HG03520 (cell line): ENCODE data around the gene COLEC11.

Source experiments
- ATAC-seq: cut with Tn5 transposase; IDR thresholded peaks from one replicate; pipeline ENCODE4 v1.9.1; 2021; ENCODE audit warnings: mild to moderate bottlenecking, moderate library complexity; ENCODE audit not compliant: unreplicated experiment

Gene COLEC11

DNA sequence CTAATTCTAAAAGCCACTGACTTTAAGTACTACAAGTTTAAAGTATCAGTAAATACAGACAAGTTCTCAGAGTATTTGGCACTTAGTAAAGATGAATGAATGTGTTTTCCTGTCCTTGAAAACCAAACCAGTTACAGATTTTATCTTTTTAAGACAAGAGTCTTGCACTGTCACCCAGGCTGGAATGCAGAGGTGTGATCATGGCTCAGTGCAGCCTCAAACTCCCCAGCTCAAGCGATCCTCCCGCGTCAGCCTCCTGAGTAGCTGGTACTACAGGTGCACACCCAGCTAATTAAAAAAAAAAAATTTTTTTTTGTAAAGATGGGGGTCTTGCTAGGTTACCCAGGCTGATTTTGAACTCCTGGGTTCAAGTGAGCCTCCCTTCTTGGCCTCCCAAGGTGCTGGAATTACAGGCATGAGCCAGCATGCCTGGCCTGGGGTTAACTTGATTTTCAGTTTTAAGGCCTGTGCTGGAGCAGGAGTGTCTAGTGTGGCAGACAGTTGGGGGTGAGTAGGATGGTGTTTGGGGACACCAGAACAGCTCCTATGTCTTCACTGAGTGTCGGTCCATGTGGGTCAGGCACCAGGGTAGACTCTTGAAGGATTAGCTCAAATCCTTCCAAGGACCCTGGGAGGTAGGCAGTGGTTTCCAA, 10.2 kb upstream of the COLEC11 start:
- ATAC-seq, result no peak

DNA sequence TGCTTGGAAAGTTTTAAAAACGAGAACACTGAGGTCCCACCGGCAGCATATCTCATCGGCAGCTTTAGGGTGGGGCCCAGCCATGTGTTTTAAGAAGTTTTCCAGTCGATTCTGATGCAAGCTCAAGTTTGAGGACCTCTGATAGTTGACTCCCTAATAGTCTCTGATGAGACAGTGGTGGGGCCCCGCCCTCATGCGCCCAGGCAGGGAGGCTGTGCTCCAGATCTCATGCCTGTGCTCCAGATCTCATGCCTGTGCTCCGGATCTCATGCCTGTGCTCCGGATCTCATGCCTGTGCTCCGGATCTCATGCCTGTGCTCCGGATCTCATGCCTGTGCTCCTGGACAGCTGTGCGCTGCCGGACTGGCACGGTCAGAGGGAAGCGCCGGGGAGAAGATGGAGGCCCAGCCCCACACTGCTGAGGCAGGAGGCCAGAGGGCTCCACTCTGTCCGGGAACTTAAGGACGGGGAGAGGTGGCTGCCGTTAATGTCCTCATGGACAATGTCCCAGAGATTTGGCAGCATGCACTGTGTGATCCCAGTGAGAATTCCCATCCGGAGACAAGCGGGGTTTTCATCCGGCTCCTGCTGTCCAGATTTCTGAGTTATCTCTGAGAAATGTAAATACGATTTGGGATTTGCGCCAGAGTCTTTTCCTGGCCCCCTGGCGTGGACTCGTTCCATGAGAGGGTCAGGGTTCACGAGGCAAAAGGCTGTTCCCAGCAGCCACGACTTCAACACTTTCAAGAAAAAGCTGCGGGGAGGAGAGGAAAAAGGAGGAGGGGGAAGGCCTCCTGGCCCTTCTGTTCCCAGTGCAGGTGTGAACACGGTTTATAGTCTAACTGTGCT, 9.4 kb upstream of the COLEC11 start:
- no peak for ATAC-seq

DNA sequence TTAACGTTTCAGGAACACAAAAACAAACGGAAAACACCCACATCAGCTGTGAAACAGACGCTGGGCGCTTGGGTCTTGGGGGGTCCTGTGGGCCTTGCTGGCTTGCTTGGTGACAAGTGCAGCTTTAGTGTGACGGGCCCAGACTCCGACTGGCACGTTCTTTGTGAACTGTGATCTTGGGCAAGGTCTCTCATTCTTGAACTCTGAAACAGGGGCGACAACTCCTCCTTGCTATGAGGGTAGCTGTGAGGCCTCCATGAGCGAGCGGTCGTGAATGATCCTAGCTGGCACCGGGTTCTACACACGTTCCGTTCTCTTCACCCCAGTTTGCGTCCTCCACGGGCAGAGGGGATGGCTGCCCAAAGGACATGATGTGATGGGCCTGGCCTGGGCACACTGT, 8.7 kb upstream of the COLEC11 start:
- ATAC-seq, result no peak

DNA sequence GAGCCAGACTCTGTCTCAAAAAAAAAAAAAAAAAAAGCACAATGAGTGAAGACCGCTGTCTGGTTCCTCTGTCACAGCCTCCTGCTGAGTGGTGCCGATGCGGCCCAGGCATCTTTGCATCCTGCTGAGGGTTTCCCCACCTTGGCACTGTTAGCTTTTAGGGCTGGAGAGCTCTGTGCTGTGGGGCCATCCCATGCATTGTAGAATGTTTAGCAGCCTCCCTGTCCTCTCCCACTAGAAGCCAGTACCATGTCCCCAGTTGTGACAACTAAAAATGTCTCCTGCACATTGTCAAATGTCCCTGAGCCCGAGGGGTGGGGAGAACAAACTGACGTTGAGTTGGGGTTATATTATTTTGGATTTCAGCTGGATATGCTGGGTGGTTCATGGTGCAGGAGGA, 7.9 kb upstream of the COLEC11 start:
- ATAC-seq, result no peak

DNA sequence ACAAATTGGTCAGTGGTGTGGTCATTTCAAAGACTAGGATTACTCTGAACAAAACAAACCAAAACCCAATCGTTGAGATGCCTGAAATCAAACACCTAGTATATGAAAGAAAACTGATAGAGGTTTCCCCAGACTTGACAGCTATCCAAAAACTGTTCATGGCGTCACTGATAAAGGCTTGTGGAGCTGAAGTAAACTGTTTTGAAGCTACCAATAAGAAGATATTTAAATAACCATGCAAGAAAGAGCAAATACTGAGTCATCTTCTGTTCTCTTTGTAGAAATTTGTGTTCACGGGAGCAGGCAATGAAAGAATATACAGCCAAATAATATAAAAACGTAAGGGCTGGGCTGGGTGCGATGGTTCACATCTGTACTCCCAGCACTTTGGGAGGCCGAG, 7.5 kb upstream of the COLEC11 start:
- ATAC-seq, result no peak

DNA sequence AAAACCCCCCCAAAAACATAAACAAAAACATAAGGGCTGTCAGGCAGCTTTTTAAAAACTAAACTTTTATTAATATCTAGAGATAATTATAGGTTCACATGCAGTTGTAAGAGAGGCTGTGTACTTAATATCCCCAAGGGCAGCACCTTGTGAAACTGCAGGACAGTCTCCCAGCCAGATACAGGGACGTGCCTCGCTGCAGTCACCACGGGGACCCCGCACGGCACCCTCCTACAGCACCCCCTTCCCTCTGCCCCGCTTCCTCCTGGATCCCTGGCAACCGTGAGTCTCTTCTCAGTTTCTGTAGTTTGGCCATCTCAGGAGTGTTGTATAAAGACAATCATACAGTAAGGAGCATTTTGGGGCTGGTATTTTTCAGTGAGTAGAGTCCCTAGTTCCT, 6.8 kb upstream of the COLEC11 start:
- no peak for ATAC-seq

DNA sequence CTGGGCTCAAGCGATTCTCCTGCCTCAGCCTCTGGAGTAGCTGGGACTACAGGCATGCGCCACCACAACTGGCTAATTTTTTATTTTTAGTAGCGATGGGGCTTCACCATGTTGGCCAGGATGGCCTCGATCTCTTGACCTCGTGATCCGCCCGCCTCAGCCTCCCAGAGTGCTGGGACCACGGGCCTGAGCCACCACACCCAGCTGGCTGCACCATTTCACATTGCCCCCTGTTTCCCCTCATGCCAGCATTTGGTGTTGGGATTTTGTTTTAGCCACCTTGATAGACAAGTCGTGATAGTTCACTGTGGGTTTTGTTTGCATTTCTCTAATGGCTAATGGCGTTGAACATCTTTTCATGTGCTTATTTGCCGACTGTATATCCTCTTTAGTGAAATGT, 5.8 kb upstream of the COLEC11 start:
- no peak for ATAC-seq

DNA sequence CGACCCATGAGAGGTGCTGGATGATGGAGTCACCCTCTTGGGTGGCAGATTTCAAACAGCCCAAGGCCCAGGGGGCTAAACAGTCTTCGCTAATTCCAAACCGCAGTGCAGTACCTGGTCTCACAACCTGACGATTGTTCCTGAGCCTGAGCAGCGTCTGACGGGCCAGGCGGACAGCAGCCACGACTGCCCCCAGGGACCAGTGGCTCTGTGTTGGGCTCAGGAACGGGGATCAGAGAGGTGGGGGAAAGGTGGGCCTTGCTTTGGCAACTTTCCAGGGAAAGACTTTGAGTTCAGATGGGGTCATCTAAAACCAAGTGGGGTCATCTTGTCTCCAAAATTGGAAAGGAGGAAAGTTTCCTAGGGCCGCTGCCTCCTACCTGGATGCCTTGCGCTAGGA, 492 bp downstream of the COLEC11 start:
- ATAC-seq, result no peak

DNA sequence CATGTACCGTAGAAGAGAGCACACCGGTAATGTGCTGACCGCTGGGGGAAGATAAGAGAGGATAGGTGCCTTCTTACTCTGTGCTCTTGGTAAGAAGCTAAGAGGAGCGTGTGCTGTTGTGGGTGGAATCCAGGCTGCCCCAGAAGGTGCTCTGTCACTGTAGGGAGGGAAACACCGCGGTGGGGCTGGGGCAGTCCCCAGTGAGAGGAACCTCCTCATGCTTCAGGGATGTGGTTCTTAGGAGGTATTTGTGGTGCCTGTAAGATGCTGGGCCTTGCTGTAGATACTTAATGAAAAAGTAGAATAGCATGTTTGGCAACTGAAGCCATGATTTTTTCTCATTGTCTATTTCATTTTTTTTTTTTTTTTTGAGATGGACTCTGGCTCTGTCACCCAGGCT, 1.1 kb downstream of the COLEC11 start:
- peak; percentile 65 for ATAC-seq

DNA sequence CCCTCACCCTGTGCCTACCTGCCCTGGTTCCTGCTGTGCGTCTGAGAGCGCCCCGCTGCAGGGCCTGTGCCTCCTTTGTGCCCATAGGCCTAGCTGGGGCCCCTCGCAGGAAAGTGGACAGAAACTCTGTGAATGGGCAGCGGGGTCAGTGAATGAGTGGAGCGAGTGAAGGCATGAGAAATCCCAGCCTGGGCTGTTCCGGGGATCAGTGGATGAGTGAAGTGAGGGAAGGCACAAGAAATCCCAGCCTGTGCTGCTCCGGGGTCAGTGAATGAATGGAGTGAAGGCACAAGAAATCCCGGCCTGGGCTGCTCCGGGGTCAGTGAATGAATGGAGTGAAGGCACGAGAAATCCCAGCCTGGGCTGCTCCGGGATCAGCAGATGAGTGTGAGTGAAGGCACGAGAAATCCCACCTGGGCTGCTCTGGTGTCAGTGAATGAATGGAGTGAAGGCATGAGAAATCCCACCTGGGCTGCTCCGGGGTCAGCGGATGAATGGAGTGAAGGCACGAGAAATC, 2.0 kb downstream of the COLEC11 start:
- ATAC-seq, result no peak

DNA sequence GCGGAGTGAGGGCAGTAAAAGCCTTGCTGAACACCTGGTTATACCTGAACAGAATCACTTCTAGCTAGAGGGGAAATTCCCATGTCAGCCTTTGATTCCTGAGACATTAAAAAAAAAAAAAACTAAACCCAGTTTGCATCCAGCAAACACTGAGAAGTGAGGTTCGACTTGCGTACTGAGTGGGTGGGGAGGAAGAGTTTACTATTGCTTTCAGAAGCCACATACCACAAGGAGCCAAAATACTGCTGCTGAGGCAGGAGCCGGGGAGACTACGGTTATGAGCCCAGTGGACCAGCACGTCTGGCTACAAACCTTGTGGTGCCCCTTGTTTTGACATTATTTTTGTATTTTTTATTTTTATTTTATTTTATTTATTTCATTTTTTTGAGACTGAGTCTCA, 2.7 kb downstream of the COLEC11 start:
- no peak for ATAC-seq

DNA sequence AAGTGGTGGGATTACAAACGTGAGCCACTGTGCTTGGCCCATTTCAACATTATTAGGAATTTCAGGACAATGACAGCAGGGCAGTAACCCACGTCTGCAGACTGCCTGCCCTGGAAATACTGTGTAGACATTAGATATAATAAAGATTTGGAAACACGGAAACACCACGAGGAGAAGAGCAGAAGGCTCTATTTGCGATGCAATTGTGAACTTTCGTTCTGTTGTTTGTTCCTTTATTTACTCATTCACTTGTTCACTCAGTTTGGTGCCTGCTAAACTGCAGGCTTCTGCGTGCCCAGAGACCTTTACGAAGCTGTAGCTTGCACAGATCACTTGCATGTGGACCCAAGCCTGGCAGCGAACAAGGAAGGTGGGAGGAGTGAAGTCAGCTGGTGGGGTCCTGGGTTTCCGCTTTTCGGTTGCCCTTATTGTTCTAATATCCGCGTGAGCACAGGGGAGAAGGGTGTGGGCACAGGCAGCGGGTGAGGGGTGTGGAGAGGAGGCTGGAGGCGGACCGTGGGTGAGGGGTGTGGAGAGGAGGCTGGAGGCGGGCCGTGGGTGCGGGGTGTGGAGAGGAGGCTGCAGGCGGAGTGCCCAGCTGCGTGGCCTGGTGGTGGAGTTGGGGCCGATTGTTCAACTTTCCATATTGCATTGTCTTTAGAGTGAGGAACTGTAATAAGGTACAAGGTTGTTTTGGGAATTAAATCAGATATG, 3.4 kb downstream of the COLEC11 start:
- no peak for ATAC-seq

DNA sequence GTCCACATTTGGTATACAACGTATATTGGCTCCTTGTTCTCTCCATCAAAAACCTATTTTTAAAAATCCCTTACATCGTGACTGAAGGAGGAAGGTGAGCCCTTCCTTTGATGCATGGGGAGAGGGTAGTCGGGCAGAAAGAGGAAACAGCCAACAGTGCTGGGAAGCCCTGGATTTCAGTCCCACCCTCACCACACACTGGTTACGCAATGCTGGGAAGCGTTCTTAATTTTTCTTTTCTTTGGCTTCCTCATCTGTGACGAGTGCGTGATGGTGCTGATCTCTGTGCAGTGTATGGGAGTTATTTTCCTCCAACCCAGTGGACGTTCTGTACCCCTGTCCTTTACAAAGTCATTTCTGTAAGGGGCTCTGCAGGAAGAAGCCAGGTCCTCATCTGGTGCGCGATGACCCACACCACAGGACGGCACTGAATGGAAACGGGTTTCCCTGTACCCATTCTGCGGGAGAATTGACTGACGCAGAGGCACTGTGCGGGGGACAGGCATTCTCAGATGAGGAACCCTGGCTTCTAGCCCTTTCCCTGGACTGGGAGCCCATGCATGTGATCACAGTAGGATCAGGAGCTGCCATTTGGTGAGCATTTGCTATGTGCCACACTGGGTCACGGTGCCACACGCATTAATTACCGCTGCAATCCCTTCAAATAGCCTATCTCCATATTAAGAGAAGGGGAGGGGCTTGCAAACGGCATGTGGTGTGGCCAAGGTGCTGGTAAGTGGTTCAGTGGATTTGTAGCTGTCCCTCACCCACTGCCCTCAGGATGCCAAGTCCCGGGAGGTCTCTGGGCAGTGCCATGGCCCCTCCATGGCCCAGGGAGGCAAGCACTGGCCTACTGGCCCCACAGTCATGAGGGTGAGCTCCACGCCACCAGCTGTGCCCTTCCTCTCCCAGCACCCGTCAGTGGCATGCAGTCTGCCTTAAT, 4.3 kb downstream of the COLEC11 start:
- ATAC-seq, result no peak

DNA sequence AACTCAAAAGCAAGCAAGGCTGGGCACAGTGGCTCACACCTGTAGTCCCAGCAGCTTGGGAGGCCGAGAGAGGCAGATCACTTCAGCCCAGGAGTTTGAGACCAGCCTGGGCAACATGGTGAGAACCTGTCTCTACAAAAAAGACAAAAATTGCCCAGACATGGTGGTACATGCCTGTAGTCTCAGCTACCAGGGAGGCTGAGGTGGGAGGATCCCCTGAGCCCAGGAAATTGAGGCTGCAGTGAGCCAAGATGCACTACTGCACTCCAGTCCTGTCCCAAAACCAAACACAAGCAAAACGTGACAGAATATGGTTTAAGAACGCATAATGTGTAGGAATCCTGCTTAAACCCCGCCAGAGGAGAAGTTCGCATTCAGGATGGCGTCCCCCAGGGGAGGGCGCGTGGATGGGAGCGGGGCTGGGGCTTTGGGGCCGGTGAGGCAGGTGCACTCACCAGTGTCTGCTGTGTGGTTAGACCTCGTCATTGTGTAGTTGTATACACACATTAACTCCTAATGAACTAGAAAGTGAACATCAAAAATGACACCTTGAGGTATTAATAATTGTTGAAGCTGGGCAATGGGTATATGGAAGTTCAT, 5.4 kb downstream of the COLEC11 start:
- ATAC-seq, result no peak

DNA sequence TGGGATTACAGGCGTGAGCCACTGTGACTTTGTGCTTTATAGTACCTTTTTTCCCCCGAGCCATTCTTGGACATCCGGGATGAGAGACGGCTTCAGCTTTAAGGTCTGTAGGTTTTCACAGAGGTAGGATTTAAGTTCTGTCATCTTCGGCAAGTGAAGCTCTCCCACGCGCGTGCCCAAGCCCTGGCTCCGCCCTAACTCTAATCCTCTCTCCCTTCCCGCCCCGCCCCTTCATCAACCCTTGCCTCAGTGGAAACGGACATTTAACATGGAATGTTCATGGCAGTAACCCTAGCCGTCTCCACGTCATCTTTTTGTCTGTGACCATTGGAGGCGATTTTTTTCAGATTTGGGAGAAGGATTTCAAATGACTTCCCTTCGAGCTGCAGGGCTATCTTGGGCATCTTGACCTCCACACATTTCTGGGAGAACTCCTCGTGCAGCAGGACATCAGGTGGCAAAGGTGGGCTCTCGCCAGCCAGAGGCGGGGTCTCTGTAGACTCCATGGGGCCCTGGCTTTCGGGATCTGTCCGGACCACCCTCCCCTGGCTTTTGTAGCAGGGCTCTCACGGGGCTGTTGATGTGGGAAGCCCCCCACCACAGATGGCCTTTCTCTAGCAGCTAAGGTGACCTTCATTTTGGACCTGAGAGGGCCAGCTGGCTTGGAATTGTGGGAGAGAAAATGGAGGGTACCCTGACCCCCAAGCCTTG, 6.8 kb downstream of the COLEC11 start:
- ATAC-seq, result no peak

DNA sequence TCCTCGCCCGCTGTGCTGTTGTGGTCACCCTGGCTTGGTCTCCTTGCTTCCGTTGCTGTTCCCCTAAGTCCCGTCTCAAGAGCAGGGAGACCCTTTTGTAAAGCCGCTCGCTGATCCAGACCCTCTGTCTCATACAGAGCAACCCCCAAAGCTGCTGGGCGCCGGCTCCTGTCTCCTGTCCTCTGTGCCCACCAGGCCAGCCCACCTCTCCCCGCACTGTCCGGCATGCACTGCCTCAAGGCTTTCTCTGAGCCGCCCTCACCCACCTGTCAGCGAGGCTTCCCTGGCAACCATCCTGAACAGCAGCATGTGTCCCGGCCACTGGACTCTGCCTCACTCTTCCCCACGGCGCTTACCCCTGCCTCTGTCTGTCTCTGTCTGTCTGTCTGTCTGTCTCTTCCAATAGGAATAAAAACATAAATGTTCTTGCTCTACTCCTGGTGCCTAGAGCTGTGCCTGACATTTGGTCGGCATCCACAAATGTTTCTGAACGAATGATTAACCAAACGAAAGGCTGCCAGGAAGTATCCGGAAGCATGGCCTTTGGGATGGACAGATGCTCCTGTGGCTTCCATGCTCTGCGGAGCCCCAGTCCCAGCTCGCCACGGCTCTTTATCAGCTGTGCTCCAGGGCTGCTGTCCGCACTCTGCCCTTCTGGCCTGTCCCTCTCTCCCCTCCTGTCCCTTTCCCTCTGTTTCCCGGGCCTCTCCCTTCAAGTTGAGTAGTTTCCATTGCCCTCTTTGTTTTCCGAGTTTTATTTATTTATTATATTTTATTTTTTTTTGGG, 7.8 kb downstream of the COLEC11 start:
- no peak for ATAC-seq

DNA sequence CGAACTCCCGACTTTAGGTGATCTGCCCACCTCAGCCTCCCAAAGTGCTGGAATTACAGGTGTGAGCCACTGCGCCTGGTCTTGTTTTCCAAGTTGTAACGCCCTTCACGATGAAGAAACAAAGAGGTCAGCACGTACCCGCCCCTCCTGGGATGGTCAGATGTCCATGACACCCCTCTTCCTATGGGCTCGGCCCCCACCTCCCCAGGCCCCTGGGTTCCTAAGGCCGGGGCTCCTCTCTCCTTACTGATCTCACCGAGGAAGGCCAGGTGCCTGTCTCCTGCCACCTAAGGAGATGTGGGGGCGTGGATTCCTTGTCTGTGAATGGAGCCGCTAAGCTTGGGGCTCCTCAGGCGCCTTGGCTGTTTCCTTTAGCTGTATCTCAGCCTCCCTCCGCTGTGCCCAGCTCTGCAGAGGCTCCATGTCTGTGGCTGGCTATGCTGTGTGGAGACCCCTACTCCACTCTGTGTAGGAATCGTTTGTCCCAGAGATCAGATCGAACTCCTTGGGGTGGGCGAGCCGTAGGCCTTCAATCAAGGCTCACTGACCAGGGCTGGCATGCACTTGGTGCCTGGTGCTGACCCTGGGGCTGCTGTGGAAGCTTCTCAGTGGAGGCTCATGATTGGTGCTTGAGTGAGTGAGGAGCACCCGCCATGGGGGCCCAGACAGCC, 8.8 kb downstream of the COLEC11 start:
- ATAC-seq, result no peak

DNA sequence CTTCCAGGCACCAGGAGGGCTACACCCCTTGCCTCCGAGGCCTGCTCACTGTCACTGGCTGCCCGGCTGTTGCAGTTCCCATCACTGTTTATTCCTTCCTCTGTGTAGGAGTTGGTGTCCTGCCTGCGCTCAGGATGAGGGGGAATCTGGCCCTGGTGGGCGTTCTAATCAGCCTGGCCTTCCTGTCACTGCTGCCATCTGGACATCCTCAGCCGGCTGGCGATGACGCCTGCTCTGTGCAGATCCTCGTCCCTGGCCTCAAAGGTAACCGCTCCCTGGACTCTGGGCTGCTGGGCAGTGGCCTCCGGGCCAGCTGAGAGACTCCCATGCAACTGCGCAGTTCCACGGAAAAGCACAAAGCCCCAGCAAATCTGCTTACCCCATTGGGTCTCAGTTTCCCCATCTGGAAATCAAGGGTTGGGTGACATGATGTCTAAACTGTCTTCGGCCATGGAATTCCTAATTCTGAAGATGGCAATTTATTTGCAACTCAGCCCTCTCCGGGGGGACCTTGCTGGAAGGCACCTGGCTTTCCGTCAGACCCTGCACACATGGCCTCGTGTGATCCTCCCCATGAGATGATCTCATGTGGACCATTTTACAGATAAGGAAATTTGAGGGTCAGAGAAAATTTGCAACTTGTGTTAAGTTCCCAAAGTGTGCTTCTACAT, 9.4 kb downstream of the COLEC11 start:
- ATAC-seq, result no peak
